ENCODE results near the gene ZC3H13.

ZC3H13 gene

DNA sequence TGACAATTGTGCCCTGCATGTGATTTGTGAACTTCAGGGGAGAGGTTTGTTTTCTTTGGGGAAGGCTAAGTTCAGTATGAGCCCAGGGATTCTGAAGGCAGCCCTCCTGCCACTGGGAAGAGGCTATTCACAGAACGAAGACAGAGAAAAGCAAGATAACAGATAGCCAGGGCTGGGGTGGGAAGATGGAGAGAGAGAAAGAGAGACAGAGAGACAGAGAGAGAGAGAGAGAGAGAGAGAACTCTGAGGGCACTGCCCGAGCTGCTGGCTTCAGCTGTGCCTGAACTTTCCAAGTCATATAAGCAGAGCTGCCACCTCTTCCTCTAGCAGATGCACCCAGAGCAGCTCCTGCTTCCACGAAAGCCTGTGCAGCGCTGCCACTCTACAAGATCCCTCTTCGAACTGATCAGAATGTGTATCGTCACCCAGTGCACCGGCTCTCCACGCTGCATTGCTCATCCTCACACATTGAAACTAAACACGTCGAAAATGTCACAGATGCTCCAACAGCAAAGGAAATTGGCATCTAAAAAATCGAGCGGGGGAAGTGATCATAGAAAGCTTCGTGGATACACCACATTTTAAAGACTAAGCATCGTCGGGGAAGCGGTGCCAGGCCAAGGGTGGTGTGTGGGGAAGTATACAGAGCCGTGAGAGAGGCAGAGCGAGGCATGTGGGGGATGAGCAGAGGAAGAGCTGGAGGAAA lies 119.2 kb downstream of the ZC3H13 start:
- no peak for DNase-seq (ENCODE audit: low read depth)

DNA sequence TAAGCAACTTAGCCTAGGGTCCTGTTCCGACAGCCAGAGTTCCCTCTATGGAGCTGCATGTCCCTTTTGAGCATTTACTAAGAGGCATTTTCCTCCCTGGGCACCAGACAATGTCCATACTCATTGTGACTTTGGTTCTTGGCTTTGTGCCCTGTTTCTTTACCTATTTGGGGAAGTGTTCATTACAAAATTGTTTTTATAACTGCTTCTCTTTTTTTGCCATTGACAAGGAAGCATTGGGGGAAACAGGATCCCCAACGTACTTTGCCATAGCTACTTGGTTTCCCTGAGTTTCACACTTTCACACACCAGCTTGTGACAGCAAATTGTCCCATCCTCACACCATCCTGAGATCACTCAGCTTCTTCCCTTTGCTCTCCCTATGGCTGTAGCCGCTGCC lies 119.9 kb downstream of the ZC3H13 start:
- no peak for DNase-seq (ENCODE audit: low read depth)

DNA sequence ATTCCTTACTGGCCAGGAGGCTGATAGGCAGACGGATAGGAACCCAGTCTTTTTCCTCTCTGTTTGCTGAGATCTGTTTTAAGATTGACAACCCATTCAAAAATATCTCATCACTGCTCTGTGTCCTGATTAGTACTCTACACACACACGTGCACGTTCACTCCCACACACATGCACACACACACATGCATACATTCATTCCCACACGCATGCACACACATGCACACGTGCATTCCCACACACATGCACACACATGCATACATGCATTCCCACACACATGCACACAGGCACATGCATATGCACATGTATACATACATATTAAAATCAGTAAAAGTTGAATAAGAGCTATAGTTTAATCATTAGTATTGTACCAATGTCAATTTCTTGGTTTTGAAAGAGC lies 120.4 kb downstream of the ZC3H13 start:
- DNase-seq (ENCODE audit: low read depth) = no peak

GRCh38 chr13:45931211-45931610 lies 121.3 kb downstream of the ZC3H13 start:
- no peak for DNase-seq (ENCODE audit: low read depth)

- no peak for DNase-seq (ENCODE audit: low read depth)
These were observed 122.4 kb downstream of the ZC3H13 start for GRCh38 chr13:45930177-45930576.

DNA sequence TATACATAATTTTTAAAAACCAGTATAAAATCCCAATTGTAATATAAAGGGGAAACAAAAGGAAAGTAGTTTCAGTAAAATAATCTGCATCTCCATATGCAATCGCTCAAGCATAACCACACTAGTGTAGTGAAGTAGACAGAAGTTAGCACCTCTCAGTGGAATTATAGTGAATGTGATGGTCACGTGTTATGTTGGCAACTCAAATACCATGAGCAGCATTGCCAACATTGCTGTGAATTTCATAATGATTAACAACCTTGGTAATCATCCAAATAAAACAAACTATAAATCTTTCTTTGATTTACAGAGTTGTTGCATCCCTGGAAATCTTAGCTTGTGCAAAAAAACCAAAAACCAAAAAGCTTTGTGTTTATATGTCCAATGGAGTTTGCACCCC lies 123.7 kb downstream of the ZC3H13 start:
- DNase-seq (ENCODE audit: low read depth) = no peak

- DNase-seq (ENCODE audit: low read depth) = no peak
These were observed 124.4 kb downstream of the ZC3H13 start for GRCh38 chr13:45928176-45928575.

- no peak for DNase-seq (ENCODE audit: low read depth)
These were observed 125.8 kb downstream of the ZC3H13 start for GRCh38 chr13:45926741-45927140.

DNA sequence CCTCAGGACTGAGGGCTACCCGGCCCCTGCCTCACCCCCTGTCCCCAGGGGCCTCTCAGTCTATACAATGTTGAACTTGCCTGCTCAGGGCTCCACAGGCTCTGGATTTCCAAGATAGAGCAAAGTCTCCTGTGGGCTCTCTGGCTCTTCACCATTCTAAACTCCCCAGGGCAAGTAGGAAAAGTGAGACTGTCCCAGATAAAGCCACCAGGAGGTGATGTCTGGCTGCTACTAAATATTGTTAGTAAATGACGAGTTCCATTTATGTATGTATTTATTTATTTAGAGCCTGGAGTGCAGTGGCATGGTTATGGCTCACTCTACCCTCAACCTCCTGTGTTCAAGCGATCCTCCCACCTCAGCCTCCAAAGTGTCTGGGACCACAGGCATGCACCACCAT lies 127.4 kb downstream of the ZC3H13 start:
- peak; percentile 25 for DNase-seq (ENCODE audit: low read depth)

GRCh38 chr13:45921162-45921736 lies 131.3 kb downstream of the ZC3H13 start:
- DNase-seq (ENCODE audit: low read depth) = no peak

- DNase-seq (ENCODE audit: low read depth) = no peak
These were observed 133.9 kb downstream of the ZC3H13 start for GRCh38 chr13:45918597-45918996.

DNA sequence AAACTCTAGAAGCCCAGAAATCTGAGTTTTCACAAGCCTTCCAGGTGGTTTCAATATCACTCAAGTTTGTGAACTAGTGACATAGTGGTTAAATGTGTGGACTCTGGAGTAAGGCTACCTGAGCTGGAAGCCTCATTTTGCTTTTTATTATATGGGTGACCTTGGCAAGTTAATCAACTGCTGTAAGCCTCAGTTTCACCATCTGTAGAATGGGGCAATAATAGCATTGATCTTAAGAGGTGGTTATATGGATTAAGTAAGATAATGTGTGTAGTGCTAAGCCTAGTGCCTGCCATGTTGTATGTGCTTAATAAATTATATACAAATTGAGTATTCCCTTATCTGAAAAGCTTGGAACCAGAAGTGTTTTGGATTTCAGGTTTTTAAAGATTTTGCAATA lies 135.5 kb downstream of the ZC3H13 start:
- no peak for DNase-seq (ENCODE audit: low read depth)

GRCh38 chr13:45915686-45916439 lies 136.7 kb downstream of the ZC3H13 start:
- no peak for DNase-seq (ENCODE audit: low read depth)

DNA sequence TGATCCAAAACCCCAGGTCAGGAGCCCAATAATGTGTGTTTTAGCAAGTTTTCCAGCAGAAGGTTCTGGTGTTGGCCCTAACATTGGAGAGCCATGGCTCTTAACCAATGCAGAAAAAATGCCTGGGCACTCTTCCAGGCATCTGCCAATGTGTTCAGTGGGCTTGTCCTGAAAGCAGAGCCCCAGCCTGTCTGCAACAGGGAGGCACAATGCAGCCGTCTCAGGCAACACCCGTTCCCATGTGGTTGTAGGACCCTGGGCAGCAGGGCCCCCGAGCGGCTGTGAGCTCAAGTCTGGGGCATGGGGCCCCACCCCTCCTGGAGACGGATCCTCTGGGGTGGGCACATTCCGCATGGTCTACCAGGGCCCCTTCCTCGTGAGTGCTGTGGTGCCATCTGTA lies 142.9 kb downstream of the ZC3H13 start:
- no peak for DNase-seq (ENCODE audit: low read depth)

- no peak for DNase-seq (ENCODE audit: low read depth)
These were observed 143.5 kb downstream of the ZC3H13 start for GRCh38 chr13:45909089-45909488.

- no peak for DNase-seq (ENCODE audit: low read depth)
These were observed 145.0 kb downstream of the ZC3H13 start for GRCh38 chr13:45907503-45907902.

All from ELR (cell line).